Measurements from ENCODE around the gene STUM.
"Not testable (repeated sequence)": the region's sequence is repeated elsewhere in the genome, so short reads cannot be mapped to it uniquely, and the experiment has no call there.

STUM gene

GRCh38 chr1:226597616-226598454, 49.3 kb downstream of the STUM start:
- H3K4me3 ChIP-seq (ENCODE audit: low read depth, low read length): no peak overlapping the region
- DNase-seq (ENCODE audit: low read depth): no peak
- no peak for TF ChIP-seq CTCF (conservative IDR thresholded peaks at IDR 0.05; ENCODE audit: low read depth, low read length)

- TF ChIP-seq CTCF (conservative IDR thresholded peaks at IDR 0.05; ENCODE audit: low read depth, low read length): no peak
- no peak overlapping the region for H3K4me3 ChIP-seq (ENCODE audit: low read depth, low read length)
- DNase-seq (ENCODE audit: low read depth): no peak
Observed at GRCh38 chr1:226598455-226598849, 49.9 kb downstream of the STUM start.

GRCh38 chr1:226598955-226599354, 50.4 kb downstream of the STUM start:
- H3K4me3 ChIP-seq (ENCODE audit: low read depth, low read length); DNase-seq (ENCODE audit: low read depth): not testable (repeated sequence)

- no peak for TF ChIP-seq CTCF (conservative IDR thresholded peaks at IDR 0.05; ENCODE audit: low read depth, low read length)
- DNase-seq (ENCODE audit: low read depth): no peak
- no peak overlapping the region for H3K4me3 ChIP-seq (ENCODE audit: low read depth, low read length)
Observed at GRCh38 chr1:226599636-226600238, 51.2 kb downstream of the STUM start.

- DNase-seq (ENCODE audit: low read depth): no peak
- TF ChIP-seq CTCF (conservative IDR thresholded peaks at IDR 0.05; ENCODE audit: low read depth, low read length): no peak
- no peak overlapping the region for H3K4me3 ChIP-seq (ENCODE audit: low read depth, low read length)
Observed at GRCh38 chr1:226600254-226600653, 51.7 kb downstream of the STUM start.

- no peak for DNase-seq (ENCODE audit: low read depth)
- no peak overlapping the region for H3K4me3 ChIP-seq (ENCODE audit: low read depth, low read length)
- TF ChIP-seq CTCF (conservative IDR thresholded peaks at IDR 0.05; ENCODE audit: low read depth, low read length): no peak
Observed at GRCh38 chr1:226601456-226601855, 52.9 kb downstream of the STUM start.

- no peak for TF ChIP-seq CTCF (conservative IDR thresholded peaks at IDR 0.05; ENCODE audit: low read depth, low read length)
- H3K4me3 ChIP-seq (ENCODE audit: low read depth, low read length): no peak overlapping the region
Observed at GRCh38 chr1:226602186-226603021, 53.8 kb downstream of the STUM start.

More at GRCh38 chr1:226602186-226603021, 53.8 kb downstream of the STUM start:
- DNase-seq (ENCODE audit: low read depth): peak; percentile 79

Data from choroid plexus epithelial cell (primary cell).